MV-4-11 (cell line): ENCODE measurements around the gene PCSK1N.

Source experiments
- DNase-seq: peaks from one replicate; lab custom pipeline; 2025; lab: John Stamatoyannopoulos, UW

PCSK1N gene

GRCh38 chrX:48789366-48790220, 45.8 kb downstream of the PCSK1N start:
- no peak for DNase-seq

DNA sequence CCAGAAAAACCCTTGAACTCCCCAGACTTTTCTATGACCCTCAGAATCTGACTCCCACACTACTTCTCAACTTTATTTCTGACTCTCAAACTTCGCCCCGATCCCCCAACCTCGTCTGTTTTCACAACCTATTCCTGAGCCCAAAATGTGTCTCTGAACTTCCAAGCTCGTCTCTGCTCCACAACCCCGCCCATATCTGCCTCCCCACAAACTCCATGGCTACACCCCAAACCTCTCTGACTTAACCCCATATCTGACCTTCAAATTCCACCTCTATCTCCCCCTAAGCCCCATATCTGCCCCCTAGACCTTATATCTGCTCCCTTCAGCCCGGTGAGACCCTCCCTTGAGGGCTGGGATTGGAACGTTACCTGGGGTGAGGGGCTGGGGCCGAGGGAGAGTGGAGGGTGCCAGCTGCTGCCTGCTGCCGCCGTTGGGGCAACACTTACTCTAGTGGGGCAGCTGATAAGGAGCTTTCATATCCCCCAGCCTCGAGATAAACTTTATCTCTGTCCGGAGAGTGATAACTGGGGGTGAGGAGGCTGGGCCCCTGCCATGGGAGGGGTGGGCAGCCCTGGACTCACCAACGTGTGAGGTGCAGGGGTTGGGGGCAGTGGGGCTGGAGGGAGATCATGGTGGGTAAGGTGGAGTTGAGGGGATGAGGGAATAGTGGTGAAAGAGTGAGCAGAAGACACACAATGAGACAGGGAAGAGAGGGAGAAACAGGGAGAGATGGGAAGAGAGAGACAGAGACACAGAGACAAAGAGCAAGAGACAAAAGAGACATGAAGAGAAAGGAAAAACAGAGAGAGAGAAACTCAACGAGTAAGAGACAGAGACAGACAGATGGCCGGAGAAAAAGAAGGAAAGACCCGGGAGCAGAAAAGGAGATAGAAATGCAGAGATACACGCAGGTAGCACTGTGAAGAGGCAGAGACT, 47.6 kb downstream of the PCSK1N start:
- DNase-seq: no peak

- DNase-seq: no peak
These were observed 48.4 kb downstream of the PCSK1N start for GRCh38 chrX:48786825-48787504.

DNA sequence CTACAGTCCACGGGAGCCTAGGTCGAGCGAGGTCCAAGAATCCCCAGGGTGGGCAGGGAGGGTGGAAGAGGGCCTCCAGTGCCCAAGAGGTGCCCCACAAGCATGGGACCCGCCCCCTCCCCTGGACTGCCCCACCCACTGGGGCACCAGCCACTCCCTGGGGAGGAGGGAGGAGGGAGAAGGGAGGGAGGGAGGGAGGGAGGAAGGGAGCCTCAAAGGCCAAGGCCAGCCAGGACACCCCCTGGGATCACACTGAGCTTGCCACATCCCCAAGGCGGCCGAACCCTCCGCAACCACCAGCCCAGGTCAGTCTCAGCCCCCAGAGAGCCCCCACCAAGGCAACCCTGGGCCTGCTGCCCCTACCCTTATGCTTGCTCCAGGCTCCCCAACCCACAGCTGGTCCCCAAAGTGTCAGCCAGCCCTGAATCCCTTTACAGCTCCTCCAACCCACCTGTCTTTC, 49.0 kb downstream of the PCSK1N start, which contains the start of gene GATA1:
TSS of gene GATA1 (plus strand) at position 250 of the 460 bp plus-strand sequence. CDS start 4,520 bp downstream, outside the sequence.
- no peak for DNase-seq

- DNase-seq: no peak
These were observed 49.7 kb downstream of the PCSK1N start for GRCh38 chrX:48785540-48786214.

DNA sequence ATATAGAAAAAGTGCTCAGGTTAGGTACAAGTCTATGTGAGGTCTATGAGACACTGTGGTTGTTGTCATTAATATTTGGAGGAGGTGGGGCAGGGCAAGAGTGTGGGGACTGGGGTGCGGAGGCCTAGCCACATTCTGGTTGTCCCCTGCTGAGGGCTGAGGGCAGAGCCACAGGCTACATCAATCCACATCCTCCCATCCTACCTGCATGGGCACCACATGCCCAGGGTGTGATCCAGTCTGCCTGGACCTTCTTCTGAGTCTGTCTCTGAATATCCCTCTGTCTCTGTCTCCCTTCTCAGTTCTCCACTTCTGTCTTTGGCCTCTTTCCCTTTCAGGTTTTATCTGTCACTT, 50.2 kb downstream of the PCSK1N start:
- no peak for DNase-seq

- DNase-seq: no peak
These were observed 50.7 kb downstream of the PCSK1N start for GRCh38 chrX:48784726-48785125.

DNA sequence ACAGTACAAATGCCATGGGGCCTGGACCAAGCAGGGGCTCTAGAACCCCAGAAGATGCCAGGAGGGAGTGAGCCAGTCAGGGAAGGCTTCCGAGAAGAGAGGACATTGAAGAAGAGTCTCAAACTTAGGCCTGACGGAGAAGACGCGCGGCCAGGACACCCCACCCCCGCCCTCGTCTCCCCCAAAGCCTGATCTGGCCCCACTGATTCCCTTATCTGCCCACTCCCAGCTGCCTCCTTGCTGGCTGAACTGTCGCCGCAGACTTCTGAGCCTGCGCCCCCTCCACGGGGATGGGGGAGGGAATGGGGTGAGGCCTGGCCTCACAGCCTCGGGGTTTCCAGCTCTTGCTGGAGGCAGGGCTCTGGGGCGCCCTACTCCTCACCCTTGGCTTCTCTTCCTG, 52.6 kb downstream of the PCSK1N start:
- no peak for DNase-seq

GRCh38 chrX:48782216-48782615, 53.2 kb downstream of the PCSK1N start:
- DNase-seq: no peak

GRCh38 chrX:48781705-48782104, 53.7 kb downstream of the PCSK1N start:
- DNase-seq: no peak
